Activated naive CD8-positive, alpha-beta T cell (primary cell): Measurements from ENCODE around the gene RAB5IF.
A peak's percentile ranks its signal among the peaks of the same experiment; 100 is the strongest.

Experiments used
- H3K27ac Mint-ChIP-seq: one replicate; pipeline ENCODE4 v1.8.0; 2021; ENCODE audit warnings: mixed read lengths
- H3K27me3 Mint-ChIP-seq: one replicate; pipeline ENCODE4 v1.8.0; 2021; ENCODE audit warnings: mixed read lengths
- H3K36me3 Mint-ChIP-seq: one replicate; pipeline ENCODE4 v1.8.0; 2021; ENCODE audit warnings: mixed read lengths
- H3K4me1 Mint-ChIP-seq: one replicate; pipeline ENCODE4 v1.8.0; 2021; ENCODE audit warnings: low read depth, mixed read lengths
- H3K4me3 Mint-ChIP-seq: one replicate; pipeline ENCODE4 v1.8.0; 2021; ENCODE audit warnings: mild to moderate bottlenecking, mixed read lengths
- H3K9me3 Mint-ChIP-seq: one replicate; pipeline ENCODE4 v1.8.0; 2021; ENCODE audit warnings: low read depth, mixed read lengths

RAB5IF gene

DNA sequence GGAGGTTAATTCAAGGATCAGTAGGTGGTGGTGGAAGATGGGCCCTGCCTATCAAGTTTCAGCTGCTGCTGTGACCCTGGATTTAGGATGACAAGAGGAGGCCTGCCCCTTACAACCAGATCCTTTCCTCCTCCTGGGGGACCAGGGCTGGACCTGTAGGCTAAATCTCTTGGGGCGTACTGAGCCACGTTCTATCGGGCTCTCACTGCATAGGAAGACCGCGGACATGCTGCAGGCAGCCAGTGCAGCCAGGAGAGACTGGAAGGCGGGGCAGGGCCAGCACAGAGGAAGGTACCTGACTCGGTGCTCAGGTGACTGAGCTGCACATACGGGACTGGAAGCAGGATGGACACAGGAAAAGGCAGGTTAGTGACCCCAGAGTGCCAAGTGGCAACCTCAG lies 48.9 kb downstream of the RAB5IF start:
- H3K4me3 Mint-ChIP-seq: no peak overlapping the region
- H3K4me1 Mint-ChIP-seq: peaks cover 16% of the 10 kb centered on the region
- no peaks in the 10 kb centered on the region for H3K9me3 Mint-ChIP-seq
- H3K27me3 Mint-ChIP-seq: no peaks in the 10 kb centered on the region
- no peak overlapping the region for H3K27ac Mint-ChIP-seq
- H3K36me3 Mint-ChIP-seq: peaks cover 15% of the 10 kb centered on the region

DNA sequence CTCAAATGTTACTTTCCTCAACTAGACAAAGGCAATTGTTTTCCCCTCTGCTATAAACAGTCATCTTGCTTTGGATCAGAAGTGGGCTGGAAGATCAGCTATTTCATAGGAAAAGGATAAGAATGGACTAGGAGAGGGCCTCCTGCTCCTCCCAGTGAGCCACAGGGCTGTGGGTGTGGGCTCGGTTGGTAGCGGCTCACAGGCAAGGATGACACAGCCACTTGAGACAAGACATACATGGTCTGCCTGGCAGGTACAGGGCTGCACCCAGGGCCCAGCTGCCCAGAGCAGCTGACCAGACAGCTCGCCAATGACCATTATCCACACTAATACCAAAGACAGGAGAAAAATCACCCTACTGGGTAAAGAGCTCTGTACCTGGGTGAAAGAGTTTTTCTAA lies 49.4 kb downstream of the RAB5IF start:
- Mint-ChIP-seq H3K4me1 (peaks cover 16% of the 10 kb centered on the region), H3K27ac (no peak overlapping the region), H3K4me3 (no peak overlapping the region), H3K27me3 (no peaks in the 10 kb centered on the region), H3K36me3 (peaks cover 15% of the 10 kb centered on the region), H3K9me3 (no peaks in the 10 kb centered on the region)

DNA sequence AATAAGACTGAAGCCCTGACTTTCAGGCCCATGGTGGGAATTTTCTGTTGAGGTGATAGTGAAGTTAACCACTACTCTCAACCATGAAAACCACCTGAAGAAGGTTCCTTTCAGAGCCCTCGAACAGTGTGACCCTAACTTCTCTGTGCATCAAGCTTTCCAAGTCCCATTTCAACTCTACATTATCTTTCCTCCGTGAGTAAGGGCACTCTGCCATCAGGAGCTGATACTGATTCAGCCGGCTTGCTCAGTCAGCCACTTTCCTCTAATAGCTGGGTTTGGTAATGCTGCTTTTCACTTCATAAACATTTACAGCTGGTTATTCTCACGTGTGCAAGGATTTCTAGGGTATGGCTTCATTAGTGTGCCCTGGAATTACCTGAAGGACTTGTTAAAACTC lies 51.2 kb downstream of the RAB5IF start:
- Mint-ChIP-seq H3K27me3 (no peaks in the 10 kb centered on the region), H3K4me3 (no peak overlapping the region), H3K36me3 (peaks cover 13% of the 10 kb centered on the region), H3K4me1 (peaks cover 16% of the 10 kb centered on the region), H3K9me3 (no peaks in the 10 kb centered on the region), H3K27ac (no peak overlapping the region)

DNA sequence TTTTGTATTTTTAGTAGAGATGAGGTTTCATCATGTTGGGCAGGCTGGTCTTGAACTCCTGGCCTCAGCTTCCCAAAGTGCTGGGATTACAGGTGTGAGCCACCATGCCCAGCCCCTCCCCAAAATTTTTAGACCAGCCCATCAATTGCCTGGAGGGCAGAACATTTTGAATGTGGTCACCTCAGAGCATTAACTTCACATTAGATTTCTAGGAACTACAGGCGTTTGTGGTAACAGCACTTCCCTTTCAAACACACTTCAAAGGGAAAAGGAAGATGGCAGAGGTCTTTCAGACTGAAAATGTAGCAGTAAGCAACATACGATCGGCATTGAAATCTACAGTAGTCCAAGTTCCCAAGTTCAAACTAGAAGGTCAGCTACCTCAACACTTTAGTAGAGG lies 52.7 kb downstream of the RAB5IF start:
- Mint-ChIP-seq H3K27ac (peak overlapping the region; percentile 34), H3K4me1 (peaks cover 16% of the 10 kb centered on the region), H3K9me3 (no peaks in the 10 kb centered on the region), H3K4me3 (peak overlapping the region; percentile 54), H3K36me3 (peaks cover 10% of the 10 kb centered on the region), H3K27me3 (no peaks in the 10 kb centered on the region)
